Stimulated activated CD8-positive, alpha-beta memory T cell treated with anti-CD3 and anti-CD28 coated beads, Interleukin-12 subunit alpha, Interleukin-12 subunit beta, amount 100 ng/mL, for 4 hours (primary cell): ENCODE data around the gene KIF13A.
"Not testable (repeated sequence)": the region's sequence is repeated elsewhere in the genome, so short reads cannot be mapped to it uniquely, and the experiment has no call there.

Source experiments
- DNase-seq: peaks from one replicate; pipeline ENCODE4 v3.0.0-alpha.2; 2020; ENCODE audit warnings: low read depth

The KIF13A gene

GRCh38 chr6:17785094-17785787 lies 202.2 kb downstream of the KIF13A start:
- no peak for DNase-seq

- DNase-seq, result no peak
Observed at GRCh38 chr6:17780061-17780460, 207.4 kb downstream of the KIF13A start.

GRCh38 chr6:17771609-17772008 lies 215.8 kb downstream of the KIF13A start:
- no peak for DNase-seq

- no peak for DNase-seq
Observed at GRCh38 chr6:17768881-17769280, 218.6 kb downstream of the KIF13A start.

GRCh38 chr6:17768388-17768787 lies 219.0 kb downstream of the KIF13A start:
- DNase-seq, result no peak

GRCh38 chr6:17762651-17763050 lies 224.8 kb downstream of the KIF13A start:
- no peak for DNase-seq

GRCh38 chr6:17758119-17758518 lies 229.3 kb downstream of the KIF13A start:
- no peak for DNase-seq

- DNase-seq, result no peak
Observed at GRCh38 chr6:17754254-17754653, 233.2 kb downstream of the KIF13A start.

GRCh38 chr6:17745324-17745723 lies 242.1 kb downstream of the KIF13A start:
- DNase-seq, result not testable (repeated sequence)

- DNase-seq, result not testable (repeated sequence)
Observed at GRCh38 chr6:17744757-17745308, 242.6 kb downstream of the KIF13A start.

- DNase-seq, result no peak
Observed at GRCh38 chr6:17744019-17744756, 243.2 kb downstream of the KIF13A start.

- no peak for DNase-seq
Observed at GRCh38 chr6:17741507-17741906, 245.9 kb downstream of the KIF13A start.

- no peak for DNase-seq
Observed at GRCh38 chr6:17740559-17741220, 246.7 kb downstream of the KIF13A start.

GRCh38 chr6:17737704-17738252 lies 249.7 kb downstream of the KIF13A start:
- DNase-seq, result no peak

GRCh38 chr6:17735311-17735710 lies 252.1 kb downstream of the KIF13A start:
- DNase-seq, result not testable (repeated sequence)

GRCh38 chr6:17730078-17730704 lies 257.2 kb downstream of the KIF13A start:
- DNase-seq, result no peak

GRCh38 chr6:17729223-17730077 lies 258.0 kb downstream of the KIF13A start:
- no peak for DNase-seq

- DNase-seq, result no peak
Observed at GRCh38 chr6:17728551-17729222, 258.7 kb downstream of the KIF13A start.

- DNase-seq, result no peak
Observed at GRCh38 chr6:17725083-17725482, 262.4 kb downstream of the KIF13A start.

GRCh38 chr6:17724341-17724740 lies 263.1 kb downstream of the KIF13A start:
- no peak for DNase-seq
